ENCODE data around the gene WSCD2.

- TF ChIP-seq CTCF (IDR thresholded peaks at IDR 0.05) (no peak), EZH2 (IDR thresholded peaks at IDR 0.05; ENCODE audit: borderline replicate concordance, insufficient read depth, low read depth, low read length, poor library complexity, severe bottlenecking) (no peak)
Observed at GRCh38 chr12:108141600-108142130, 12.6 kb downstream of the WSCD2 start.
